Bronchial epithelial cell (primary cell): ENCODE measurements around the gene ZBTB26. TPM values are rescaled to one million over a fixed set of nuclear protein-coding genes. Genes with fewer than 3 reads are reported as not detected.

Experiments used
- DNase-seq: peaks from one replicate; pipeline ENCODE4 v3.0.0-alpha.2; 2010; ENCODE audit warnings: low read depth
- FAIRE-seq: peaks from 2 replicates; lab custom pipeline; 2011; peaks lifted over from hg19 to GRCh38; lab: Jason Lieb, UNC
- H3K27me3 ChIP-seq: 2 replicates; pipeline ENCODE4 v1.5.1; 2011; ENCODE audit warnings: low read length; ENCODE audit not compliant: control insufficient read depth, insufficient read depth
- H3K36me3 ChIP-seq: 2 replicates; pipeline ENCODE4 v1.5.1; 2011; ENCODE audit warnings: low read length; ENCODE audit not compliant: control insufficient read depth, insufficient read depth
- H3K4me3 ChIP-seq: 2 replicates; pipeline ENCODE4 v1.5.1; 2011; ENCODE audit warnings: mild to moderate bottlenecking, low read depth, low read length, control low read depth
- CTCF ChIP-seq: IDR thresholded peaks from 2 replicates; pipeline ENCODE4 v1.5.1; 2011; ENCODE audit warnings: mild to moderate bottlenecking, moderate library complexity, low read length, control low read depth, inconsistent platforms; ENCODE audit not compliant: insufficient read depth, severe bottlenecking
- total RNA-seq: library from RNA; depleted of rRNA; stranded (reverse); fragments of >200 nt; gene quantifications from 2 replicates; pipeline ENCODE4 v1.2.1, GENCODE V29; 2014

The ZBTB26 gene
- total RNA-seq, 1 donor from 2014 or later: 2.4 TPM

GRCh38 chr9:122944960-122945888, 13.9 kb upstream of the ZBTB26 start:
- FAIRE-seq (no peak), DNase-seq (no peak)
- Histone ChIP-seq H3K36me3 (no peaks in the 10 kb centered on the region), H3K4me3 (no peak overlapping the region), H3K27me3 (no peaks in the 10 kb centered on the region)
- TF ChIP-seq CTCF: no peak

GRCh38 chr9:122941582-122942234, 10.4 kb upstream of the ZBTB26 start:
- DNase-seq (peak; percentile 77), FAIRE-seq (no peak)
- no peak for TF ChIP-seq CTCF
- Histone ChIP-seq H3K4me3 (peak overlapping the region; percentile 86), H3K27me3 (no peaks in the 10 kb centered on the region), H3K36me3 (no peaks in the 10 kb centered on the region)

- DNase-seq (peak; percentile 95), FAIRE-seq (no peak)
- Histone ChIP-seq H3K27me3 (no peaks in the 10 kb centered on the region), H3K36me3 (no peaks in the 10 kb centered on the region), H3K4me3 (peak within 1 kb of the TSS; percentile 86)
- TF ChIP-seq CTCF: no peak
These were observed 9.7 kb upstream of the ZBTB26 start, which contains the start of gene RABGAP1 for GRCh38 chr9:122940749-122941581. RABGAP1 (plus strand) TSS chr9:122941020; CDS start chr9:122957060, 16,040 bp downstream.

- FAIRE-seq: no peak
These were observed 9.1 kb upstream of the ZBTB26 start for GRCh38 chr9:122940454-122940748.

GRCh38 chr9:122939601-122940000, 8.3 kb upstream of the ZBTB26 start:
- DNase-seq (no peak), FAIRE-seq (no peak)
- no peak for TF ChIP-seq CTCF
- H3K27me3 ChIP-seq: no peaks in the 10 kb centered on the region
- H3K36me3 ChIP-seq: no peaks in the 10 kb centered on the region
- no peak overlapping the region for H3K4me3 ChIP-seq

More at GRCh38 chr9:122940454-122940748, 9.1 kb upstream of the ZBTB26 start:
- no peaks in the 10 kb centered on the region for H3K36me3 ChIP-seq
- no peak for DNase-seq
- no peak for TF ChIP-seq CTCF
- H3K27me3 ChIP-seq: no peaks in the 10 kb centered on the region
- peak overlapping the region; percentile 16 for H3K4me3 ChIP-seq
